Stimulated activated CD4-positive, alpha-beta T cell treated with anti-CD3 and anti-CD28 coated beads, Interleukin-4, amount 100 ng/mL, for 24 hours (primary cell): ENCODE results near the gene SERPINI1.

Source experiments
- DNase-seq: peaks from one replicate; pipeline ENCODE4 v3.0.0-alpha.2; 2020

Gene SERPINI1

GRCh38 chr3:167854846-167855245 is 119.3 kb downstream of the SERPINI1 start:
- DNase-seq, result no peak

- no peak for DNase-seq
Measured at GRCh38 chr3:167855306-167855705, 119.8 kb downstream of the SERPINI1 start.

GRCh38 chr3:167858865-167859264 is 123.3 kb downstream of the SERPINI1 start:
- no peak for DNase-seq

GRCh38 chr3:167859610-167860009 is 124.1 kb downstream of the SERPINI1 start:
- DNase-seq, result no peak

GRCh38 chr3:167861649-167862048 is 126.1 kb downstream of the SERPINI1 start:
- DNase-seq, result no peak

GRCh38 chr3:167862104-167862730 is 126.7 kb downstream of the SERPINI1 start:
- DNase-seq, result no peak

GRCh38 chr3:167863811-167864551 is 128.5 kb downstream of the SERPINI1 start:
- DNase-seq, result no peak

- DNase-seq, result no peak
Measured at GRCh38 chr3:167864552-167864874, 129.0 kb downstream of the SERPINI1 start.

GRCh38 chr3:167866331-167866730 is 130.8 kb downstream of the SERPINI1 start:
- no peak for DNase-seq

- no peak for DNase-seq
Measured at GRCh38 chr3:167867981-167868380, 132.5 kb downstream of the SERPINI1 start.

GRCh38 chr3:167870181-167870580 is 134.7 kb downstream of the SERPINI1 start:
- DNase-seq, result no peak

- no peak for DNase-seq
Measured at GRCh38 chr3:167870759-167871158, 135.2 kb downstream of the SERPINI1 start.

- DNase-seq, result no peak
Measured at GRCh38 chr3:167872032-167872431, 136.5 kb downstream of the SERPINI1 start.

- no peak for DNase-seq
Measured at GRCh38 chr3:167872941-167873340, 137.4 kb downstream of the SERPINI1 start.

GRCh38 chr3:167874671-167875372 is 139.3 kb downstream of the SERPINI1 start:
- DNase-seq, result no peak
